Vagina (tissue), 2 donors: ENCODE measurements around the gene NTSR1.

ENCODE experiments used
- CTCF ChIP-seq, 3 experiments: fragments of 450-650 bp in 2 of 3; fragments of 200-600 bp in 1 of 3; sonication (generic) in 1 of 3; IDR thresholded peaks; one replicate each; pipeline ENCODE4 v1.5.1; 2017 to 2019; ENCODE audit warnings: antibody characterized with exemption in 3 of 3, mild to moderate bottlenecking in 2 of 3, moderate library complexity in 2 of 3
- POLR2A ChIP-seq, 2 donors: fragments of 450-650 bp; IDR thresholded peaks; one replicate each; pipeline ENCODE4 v1.6.1; 2017; ENCODE audit warnings: antibody characterized with exemption in 2 of 2, mild to moderate bottlenecking in 2 of 2, moderate library complexity in 2 of 2

- no peak for TF ChIP-seq POLR2A (IDR thresholded peaks at IDR 0.05)
- TF ChIP-seq CTCF (IDR thresholded peaks at IDR 0.05), result no peak
These were observed 39.7 kb downstream of the NTSR1 start for GRCh38 chr20:62748311-62748710.
